HG02973 (cell line): ENCODE measurements around the gene FPR1.

Source experiments
- ATAC-seq: cut with Tn5 transposase; IDR thresholded peaks from one replicate; pipeline ENCODE4 v1.9.1; 2021; ENCODE audit warnings: moderate library complexity; ENCODE audit not compliant: unreplicated experiment

FPR1 gene

DNA sequence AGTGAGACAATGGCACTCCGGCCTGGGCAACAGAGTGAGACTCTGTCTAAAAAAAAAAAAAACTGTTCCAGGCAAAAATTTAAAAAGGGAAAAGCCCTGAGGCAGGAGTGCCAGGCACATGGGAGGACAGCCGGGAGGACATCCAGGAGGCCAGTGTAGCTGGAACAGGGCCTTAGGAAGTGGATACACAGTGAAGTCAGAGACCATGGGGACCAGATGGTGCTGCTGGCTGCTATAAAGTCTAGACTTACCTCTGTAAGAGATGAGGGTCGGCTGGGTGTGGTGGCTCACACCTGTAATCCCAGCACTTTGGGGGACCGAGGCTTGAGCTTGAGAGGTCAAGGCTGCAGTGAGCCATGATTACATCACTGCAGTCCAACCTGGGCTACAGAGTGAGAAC lies 42.9 kb downstream of the FPR1 start:
- no peak for ATAC-seq

DNA sequence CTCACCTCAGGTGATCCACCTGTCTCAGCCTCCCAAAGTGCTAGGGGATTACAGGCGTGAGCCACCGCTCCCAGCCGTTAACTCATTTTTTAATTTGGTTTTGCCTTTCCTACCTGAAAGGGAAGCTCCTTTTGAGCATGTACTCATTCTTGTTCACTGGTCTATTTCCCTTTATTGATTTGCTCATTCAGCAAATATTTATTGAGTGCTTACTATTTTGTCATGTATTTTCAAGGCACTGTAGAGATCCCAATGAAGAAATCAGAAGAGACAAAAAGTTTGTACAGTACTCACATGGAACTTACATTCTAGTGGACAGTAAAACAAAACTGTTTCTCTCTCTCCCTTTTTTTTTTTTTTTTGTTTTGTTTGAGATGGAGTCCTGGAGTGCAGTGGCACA lies 44.8 kb downstream of the FPR1 start:
- ATAC-seq = no peak

DNA sequence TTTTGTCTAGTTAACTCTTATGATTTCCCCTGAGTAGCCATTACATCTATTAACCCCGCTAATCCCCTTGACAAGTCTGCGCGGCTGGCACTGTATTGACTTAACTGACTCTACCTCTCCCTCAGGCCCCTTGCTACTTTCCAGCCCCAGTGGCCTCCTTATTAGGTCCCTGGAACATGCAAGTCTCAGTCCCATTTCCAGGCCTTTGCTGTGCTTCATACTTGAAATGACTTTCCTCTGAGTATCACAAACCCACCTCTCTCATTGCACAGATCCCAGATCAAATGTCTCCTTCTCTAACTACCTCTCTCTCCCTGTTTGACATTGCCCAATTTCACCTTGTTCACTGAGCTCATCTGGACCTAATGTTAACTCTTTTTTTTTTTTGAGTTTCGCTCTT lies 45.4 kb downstream of the FPR1 start:
- no peak for ATAC-seq

DNA sequence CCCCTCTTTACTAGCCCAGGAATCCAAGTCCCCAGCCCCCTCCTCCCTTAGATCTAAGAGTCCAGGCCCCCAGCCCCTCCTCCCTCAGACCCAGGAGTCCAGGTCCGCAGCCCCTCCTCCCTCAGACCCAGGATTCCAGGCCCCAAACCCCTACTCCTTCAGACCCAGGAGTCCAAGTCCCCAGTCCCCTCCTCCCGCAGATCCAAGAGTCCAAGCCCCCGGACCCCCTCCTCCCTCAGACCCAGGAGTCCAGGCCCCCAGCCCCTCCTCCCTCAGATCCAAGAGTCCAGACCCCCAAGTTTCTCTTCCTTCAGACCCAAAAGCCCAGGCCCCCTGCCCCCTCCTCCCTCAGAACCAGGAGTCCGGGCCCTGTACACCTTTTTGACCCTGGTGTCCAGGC lies 47.1 kb downstream of the FPR1 start:
- no peak for ATAC-seq

DNA sequence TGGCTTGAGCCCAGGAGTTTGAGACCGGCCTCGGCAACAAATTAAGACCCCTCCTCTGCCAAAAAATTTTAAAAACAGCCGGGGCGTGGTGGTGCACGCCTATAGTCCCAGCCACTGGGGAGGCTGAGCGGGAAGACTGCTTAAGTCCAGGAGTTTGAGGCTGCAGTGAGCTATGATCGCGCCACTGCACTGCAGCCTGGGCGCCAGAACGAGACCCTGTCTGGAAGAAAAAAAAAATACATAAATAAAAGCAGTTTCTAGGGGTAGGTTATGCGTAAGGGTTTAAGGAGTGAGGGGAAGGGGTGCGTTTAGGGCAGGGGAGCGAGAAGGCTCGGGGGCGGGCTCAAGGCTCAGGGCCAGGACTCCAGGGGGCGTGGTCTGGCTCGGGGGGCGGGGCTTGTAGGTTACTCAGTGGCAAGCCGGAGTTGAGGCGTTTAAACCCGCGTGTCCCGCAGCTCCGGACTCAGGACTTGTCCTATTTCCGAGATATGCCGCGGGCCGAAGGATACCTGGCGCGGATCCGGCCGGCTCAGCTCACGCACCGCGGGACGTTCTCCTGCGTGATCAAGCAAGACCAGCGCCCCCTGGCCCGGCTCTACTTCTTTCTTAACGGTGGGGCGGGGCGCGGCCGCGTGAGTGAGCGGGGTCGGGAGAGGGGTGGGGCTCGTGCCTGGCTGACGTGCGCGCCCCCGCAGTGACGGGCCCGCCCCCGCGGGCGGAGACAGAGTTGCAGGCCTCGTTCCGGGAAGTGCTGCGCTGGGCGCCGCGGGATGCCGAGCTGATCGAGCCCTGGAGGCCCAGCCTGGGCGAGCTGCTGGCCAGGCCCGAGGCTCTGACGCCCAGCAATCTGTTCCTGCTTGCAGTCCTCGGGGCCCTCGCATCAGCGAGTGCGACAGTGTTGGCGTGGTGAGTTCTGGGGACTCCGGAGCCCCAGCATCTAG lies 47.8 kb downstream of the FPR1 start:
- ATAC-seq = peak; percentile 90

DNA sequence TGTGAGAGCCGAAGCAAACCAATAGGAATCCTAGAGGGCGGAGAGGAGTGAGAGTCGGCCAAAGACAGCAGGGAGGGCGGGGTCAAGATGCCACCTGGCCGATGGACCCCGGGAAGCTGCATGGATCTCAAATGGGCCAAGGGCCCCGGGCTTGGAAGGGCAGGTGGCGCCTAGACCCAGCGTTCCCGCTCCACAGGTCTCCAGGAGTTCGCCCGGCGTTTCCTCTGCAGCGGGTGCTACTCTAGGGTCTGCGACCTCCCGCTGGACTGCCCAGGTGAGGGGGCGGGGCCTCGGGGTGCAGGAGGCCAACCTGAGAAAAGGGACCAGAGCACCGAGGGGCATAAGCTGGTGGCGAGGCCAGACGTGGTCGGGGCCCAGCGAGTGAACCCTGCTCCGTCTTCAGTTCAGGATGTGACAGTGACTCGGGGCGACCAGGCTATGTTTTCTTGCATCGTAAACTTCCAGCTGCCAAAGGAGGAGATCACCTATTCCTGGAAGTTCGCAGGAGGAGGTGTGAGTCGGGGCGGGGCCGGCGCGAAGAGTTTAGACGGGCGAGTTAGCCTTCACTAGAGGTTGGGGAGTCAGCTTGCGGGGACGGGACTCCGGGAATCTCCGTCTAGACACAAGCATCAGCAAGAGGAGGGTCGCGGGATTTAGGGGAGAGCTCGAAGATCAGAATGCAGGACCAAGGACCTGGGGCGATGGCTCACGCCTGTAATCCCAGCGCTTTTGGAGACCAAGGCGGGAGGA lies 48.7 kb downstream of the FPR1 start:
- no peak for ATAC-seq

DNA sequence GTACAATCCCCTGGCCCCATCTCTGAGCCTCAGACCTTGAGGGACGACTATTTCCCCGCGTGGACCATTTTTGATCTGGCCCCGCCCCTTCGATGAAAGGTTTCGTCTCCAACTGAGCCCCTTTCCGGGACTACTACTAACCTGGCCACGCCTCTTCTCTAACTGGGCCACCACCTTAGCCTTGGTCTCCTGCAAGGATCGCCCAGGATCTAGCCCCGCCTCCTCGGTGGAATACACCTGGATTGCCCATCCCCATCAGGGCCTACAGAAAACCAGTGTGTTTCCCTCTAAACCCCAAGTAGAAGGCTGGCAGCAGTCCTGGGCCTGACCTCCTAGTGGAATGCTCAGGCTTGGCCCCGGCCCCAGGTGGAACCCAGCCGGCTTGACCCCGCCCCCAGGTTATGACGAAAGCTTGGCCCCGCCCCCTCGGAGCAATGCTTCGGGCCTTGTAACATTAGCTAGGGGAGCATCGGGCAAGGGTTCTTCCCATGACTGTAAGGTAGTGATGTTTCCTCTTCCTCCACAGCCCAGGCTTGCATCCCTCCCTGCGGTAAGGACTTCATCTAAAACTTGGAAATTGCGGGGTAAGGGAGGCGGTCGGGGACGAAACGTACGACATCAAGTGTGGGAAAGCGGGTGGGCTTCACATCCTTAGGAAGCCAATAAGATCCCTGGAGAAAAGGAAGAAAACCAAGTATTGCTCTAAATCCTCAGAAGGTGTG lies 49.4 kb downstream of the FPR1 start:
- no peak for ATAC-seq

DNA sequence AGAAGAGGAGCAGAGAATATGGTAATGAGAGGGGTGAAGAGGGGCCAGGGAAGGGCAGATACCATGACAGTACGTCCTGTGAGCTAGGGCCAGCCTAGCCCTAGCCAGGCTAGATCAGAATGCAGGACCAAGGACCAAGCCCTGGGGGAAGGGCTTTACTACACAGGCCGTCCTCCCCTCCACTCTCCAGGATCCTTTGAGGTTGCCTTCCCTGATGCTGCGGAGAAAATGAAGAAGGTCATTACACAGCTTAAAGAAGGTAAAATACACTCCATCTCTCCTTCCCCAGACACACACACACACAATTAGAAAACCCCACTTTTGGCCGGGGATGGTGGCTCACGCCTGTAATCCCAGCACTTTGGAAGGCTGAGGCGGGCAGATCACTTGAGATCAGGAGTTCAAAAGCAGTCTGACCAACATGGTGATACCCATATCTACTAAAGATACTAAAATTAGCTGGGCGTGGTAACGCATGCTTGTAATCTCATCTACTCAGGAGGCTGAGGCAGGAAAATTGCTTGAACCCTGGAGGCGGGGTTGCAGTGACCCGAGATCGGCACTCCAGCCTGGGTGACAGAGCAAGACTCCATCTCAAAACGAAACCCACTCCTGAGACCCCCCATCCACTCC lies 50.1 kb downstream of the FPR1 start:
- ATAC-seq = no peak

DNA sequence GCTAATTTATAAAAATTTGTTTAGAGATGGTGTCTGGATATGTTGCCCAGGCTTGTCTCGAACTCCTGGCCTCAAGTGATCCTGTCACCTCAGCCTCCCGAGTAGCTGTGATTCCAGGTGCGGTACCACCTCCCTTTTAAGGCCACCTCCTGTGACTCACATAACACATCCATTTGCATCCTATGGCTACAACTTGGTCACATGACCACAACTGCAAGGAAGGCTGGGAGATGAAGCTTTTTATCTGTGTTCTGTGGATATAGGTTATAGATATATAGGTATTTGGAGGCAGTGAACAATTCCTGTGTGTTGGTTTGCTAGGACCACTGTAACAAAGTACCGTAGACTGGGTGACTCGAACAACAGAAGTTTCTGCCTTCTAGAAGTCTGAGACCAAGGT lies 52.5 kb downstream of the FPR1 start:
- ATAC-seq = no peak

DNA sequence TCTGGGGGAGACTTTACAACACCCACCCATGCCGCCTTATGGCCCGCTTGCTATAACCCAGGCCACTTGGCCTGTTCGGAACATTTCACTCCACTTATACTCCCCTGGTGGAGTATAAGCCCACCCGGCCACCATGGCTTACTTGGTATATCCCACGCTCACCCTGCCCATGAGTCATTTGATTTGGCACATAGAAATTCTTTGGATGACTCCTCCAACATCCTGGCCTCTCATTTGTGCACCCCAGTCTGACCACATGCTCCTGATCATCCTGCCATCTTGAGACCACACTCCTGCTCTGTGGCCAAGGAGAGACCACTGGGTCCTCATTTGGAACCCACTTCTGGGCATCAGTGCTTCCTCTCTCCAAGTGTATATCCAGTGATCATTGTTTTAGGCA lies 53.4 kb downstream of the FPR1 start:
- no peak for ATAC-seq

DNA sequence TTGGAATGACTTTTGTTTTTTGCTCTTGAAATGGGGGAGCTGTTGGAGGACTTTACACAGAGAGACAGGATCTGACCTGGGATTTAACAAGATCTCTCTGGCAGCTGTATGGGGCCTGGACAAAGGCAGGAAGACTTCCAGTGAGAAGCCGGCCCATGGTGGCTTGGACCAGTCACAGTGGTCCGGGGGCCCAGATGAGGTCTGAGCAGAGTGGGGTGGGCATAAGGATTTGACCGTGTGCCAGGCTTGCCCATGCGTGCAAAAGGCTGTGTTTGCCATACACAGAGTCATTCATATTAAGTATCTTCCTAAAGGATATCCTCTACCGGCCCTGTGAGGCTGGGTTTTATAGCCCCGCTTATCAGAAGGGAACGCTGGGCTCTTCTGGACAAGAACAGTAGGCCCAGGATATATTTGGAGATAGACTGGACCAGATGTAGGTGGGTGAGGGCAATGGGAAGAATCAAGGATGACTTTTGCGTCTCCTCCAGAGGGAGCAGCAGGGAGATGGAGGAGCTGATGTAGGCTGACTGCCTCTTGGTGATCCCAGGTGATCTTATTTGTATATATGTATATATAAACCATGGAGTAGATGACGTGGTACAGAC lies 54.4 kb downstream of the FPR1 start:
- no peak for ATAC-seq

DNA sequence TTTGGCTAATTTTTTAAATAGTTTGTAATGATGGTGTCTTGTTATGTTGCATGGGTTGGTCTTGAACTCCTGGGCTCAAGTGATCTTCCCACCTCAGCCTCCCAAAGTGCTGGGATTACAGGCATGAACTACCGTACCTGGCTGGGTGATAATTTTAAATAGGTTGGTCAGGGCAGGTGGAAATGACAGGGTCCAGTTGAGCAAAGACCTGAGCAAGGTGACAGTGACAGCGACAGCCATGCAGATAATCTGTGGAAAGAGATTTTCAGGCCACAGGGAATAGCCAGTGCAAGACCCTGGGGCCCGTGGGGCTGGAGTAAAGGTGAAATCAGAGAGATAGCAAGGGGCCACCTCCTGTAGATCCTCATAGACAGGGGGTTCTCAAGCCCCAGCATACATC lies 55.1 kb downstream of the FPR1 start:
- no peak for ATAC-seq
